K562 (cell line): ENCODE data around the gene MIEF1. TPM values are rescaled to one million over a fixed set of nuclear protein-coding genes. Genes with fewer than 3 reads are reported as not detected.

Experiments used
- ATAC-seq: fragments of 200-7000 bp; cut with Tn5 transposase; 3 replicates; pipeline ENCODE4 v1.9.1; 2020; ENCODE audit warnings: moderate library complexity
- BruUV-seq: library from RNA; stranded (reverse); fragments of 400-500 nt; replicated peaks from 2 replicates; lab custom pipeline; 2021; lab: Mats Ljungman, UMichigan
- CTCF ChIA-PET: fragments of 300-600 bp; formaldehyde crosslinking; extraction: SDS; loops from one replicate; lab custom pipeline; 2021; ENCODE audit warnings: low intra/inter-chr PET ratio; lab: Yijun Ruan, JAX
- POLR2A ChIA-PET: fragments of 300-600, 350-650 bp; sonication (Branson Sonifier 250); formaldehyde crosslinking; extraction: SDS; loops from one replicate; lab custom pipeline; 2021; ENCODE audit warnings: antibody characterized with exemption, inconsistent platforms; lab: Yijun Ruan, JAX
- DNase-seq, 4 experiments: peaks; one replicate each; pipeline versions ENCODE4 v3.0.0 to v3.0.0-alpha.2; 2011 to 2018; ENCODE audit warnings: low spot score in 3 of 4, mixed read lengths in 3 of 4; ENCODE audit errors: extremely low read depth in 1 of 4
- FAIRE-seq: peaks from 2 replicates; lab custom pipeline; 2011; peaks lifted over from hg19 to GRCh38; lab: Jason Lieb, UNC
- H2AFZ ChIP-seq: 2 replicates; pipeline ENCODE4 v1.6.0; 2011; ENCODE audit warnings: low read depth, low read length, control low read depth, inconsistent platforms
- H3K27ac ChIP-seq: fragments of 200-600 bp; 3 replicates; pipeline ENCODE4 v1.8.0; 2011; ENCODE audit warnings: low read depth, mild to moderate bottlenecking, control low read depth, inconsistent platforms, low read length, moderate library complexity, mixed read lengths; ENCODE audit errors: extremely low read depth
- H3K27me3 ChIP-seq, 2 experiments: fragments of 300-600 bp in 1 of 2; 2 replicates in 1 of 2; 3 replicates in 1 of 2; pipeline versions ENCODE4 v1.6.0 to v1.8.0; 2011; ENCODE audit warnings: inconsistent platforms in 2 of 2, low read length in 2 of 2, mild to moderate bottlenecking in 1 of 2, mixed read lengths in 1 of 2, moderate library complexity in 1 of 2; ENCODE audit not compliant: control insufficient read depth in 2 of 2, insufficient read depth in 2 of 2
- H3K36me3 ChIP-seq: fragments of 300-600 bp; 3 replicates; pipeline ENCODE4 v1.8.0; 2011; ENCODE audit warnings: mild to moderate bottlenecking, low read length, inconsistent platforms; ENCODE audit not compliant: control insufficient read depth, insufficient read depth
- H3K4me1 ChIP-seq, 2 experiments: fragments of 200-600 bp in 1 of 2; replicated peaks in 1 of 2; 2 replicates in 1 of 2; 3 replicates in 1 of 2; pipeline versions ENCODE4 v1.5.1 to v1.8.0; 2011; ENCODE audit warnings: inconsistent platforms in 2 of 2, low read length in 2 of 2, mild to moderate bottlenecking in 1 of 2, mixed read lengths in 1 of 2, moderate library complexity in 1 of 2; ENCODE audit not compliant: control insufficient read depth in 2 of 2, insufficient read depth in 2 of 2
- H3K4me2 ChIP-seq: 2 replicates; pipeline ENCODE4 v1.6.1; 2011; ENCODE audit warnings: low read length, control low read depth, inconsistent platforms, mixed read lengths; ENCODE audit not compliant: insufficient read depth
- H3K4me3 ChIP-seq: fragments of 200-600 bp; sonication (generic), shearing (Covaris generic); 2 replicates; pipeline ENCODE4 v1.5.1; 2016; ENCODE audit warnings: control low read depth, inconsistent platforms
- H3K79me2 ChIP-seq: fragments of 200-600 bp; 3 replicates; pipeline ENCODE4 v1.8.0; 2011; ENCODE audit warnings: low read length, inconsistent platforms; ENCODE audit not compliant: control insufficient read depth, insufficient read depth
- H3K9ac ChIP-seq, 2 experiments: 2 replicates each; pipeline versions ENCODE4 v1.6.0 to v1.6.1; 2011; ENCODE audit warnings: low read depth in 2 of 2, low read length in 2 of 2, control low read depth in 1 of 2, inconsistent platforms in 1 of 2, mild to moderate bottlenecking in 1 of 2, mixed read lengths in 1 of 2; ENCODE audit not compliant: insufficient read depth in 1 of 2
- H3K9me1 ChIP-seq: one replicate; pipeline ENCODE4 v1.6.0; 2011; ENCODE audit warnings: inconsistent platforms, mild to moderate bottlenecking, low read length, moderate library complexity; ENCODE audit not compliant: control insufficient read depth, insufficient read depth
- H3K9me3 ChIP-seq: replicated peaks from 2 replicates; pipeline ENCODE4 v1.5.1; 2011; ENCODE audit warnings: low read depth, low read length, inconsistent platforms; ENCODE audit not compliant: control insufficient read depth, insufficient read depth
- H4K20me1 ChIP-seq: replicated peaks from 2 replicates; pipeline ENCODE4 v1.6.1; 2011; ENCODE audit warnings: low read length, inconsistent platforms, mixed read lengths; ENCODE audit not compliant: control insufficient read depth, insufficient read depth
- HNRNPL ChIP-seq: fragments of 200-400 bp; formaldehyde crosslinking; IDR thresholded peaks from 2 replicates; pipeline ENCODE4 v1.6.1; 2017; ENCODE audit warnings: low read depth, mild to moderate bottlenecking, low read length
- PTTG1 ChIP-seq: fragments of 450-650 bp; IDR thresholded peaks from 2 replicates; pipeline ENCODE4 v1.6.1; 2016; ENCODE audit warnings: low read depth, mild to moderate bottlenecking, missing genetic modification characterization, missing compliant biosample characterization
- ZNF263 ChIP-seq: sonication (generic); formaldehyde crosslinking; IDR thresholded peaks from 2 replicates; pipeline ENCODE4 v1.8.0; 2022; ENCODE audit warnings: mild to moderate bottlenecking, missing genetic modification reagents, borderline replicate concordance
- ZNF436 ChIP-seq: fragments of 250-450, 450-650 bp; sonication (Bioruptor Pico); formaldehyde crosslinking; IDR thresholded peaks from 2 replicates; pipeline ENCODE4 v1.7.0; 2020; ENCODE audit warnings: mild to moderate bottlenecking
- ZNF695 ChIP-seq: fragments of 450-650 bp; formaldehyde crosslinking; IDR thresholded peaks from 2 replicates; pipeline ENCODE4 v1.4.0; 2020; ENCODE audit warnings: mild to moderate bottlenecking, moderate library complexity
- ZNF79 ChIP-seq: fragments of 250-450 bp; sonication (Bioruptor Pico); IDR thresholded peaks from 2 replicates; pipeline ENCODE4 v1.4.0; 2020; ENCODE audit warnings: low read depth, mild to moderate bottlenecking, moderate library complexity
- WGBS: fragments of 100-300 bp; shearing (Covaris generic); methylation state at CpG from one replicate; pipeline ENCODE4 v1.1.6; 2016; ENCODE audit warnings: low coverage, mixed read lengths; ENCODE audit not compliant: insufficient coverage; ENCODE audit errors: missing lambda C conversion rate; 5-methylcytosine and 5-hydroxymethylcytosine counted together
- in situ Hi-C: fragments of 300-500 bp; cut with MboI; formaldehyde crosslinking; loops from 4 replicates; pipeline ENCODE4 v1.15.0; 2018; ENCODE audit warnings: inconsistent platforms, mixed read lengths
- intact Hi-C: fragments of 100-400 bp; cut with micrococcal nuclease; formaldehyde crosslinking; loops from 2 replicates; pipeline ENCODE4 v1.14.2; 2022
- polyA plus RNA-seq, 8 experiments: library from polyadenylated mRNA; depleted of rRNA in 4 of 8; stranded (reverse) in 5 of 8; unstranded in 3 of 8; fragments of >200 nt; fragmentation: Nextera tagmentation in 2 of 8; fragmentation: Illumina TruSeq in 1 of 8; extraction: Ambion mirVana in 2 of 8; extraction: Trizol in 1 of 8; gene quantifications; 2 replicates each; pipeline versions ENCODE4 v1.2.1 to v1.2.3, GENCODE V29; 2011 to 2014; ENCODE audit warnings: inconsistent platforms in 1 of 8, missing spikeins in 1 of 8
- total RNA-seq, 7 experiments: library from RNA; depleted of rRNA in 6 of 7; stranded (reverse); fragments of >200 nt in 6 of 7; fragmentation: Illumina TruSeq in 2 of 7; extraction: Trizol in 2 of 7; gene quantifications; 2 replicates each; pipeline versions ENCODE4 v1.2.1 to v1.2.3, GENCODE V29; 2011 to 2021; ENCODE audit warnings: low replicate concordance in 1 of 7

Gene MIEF1
- total and polyA plus RNA-seq, 9 of the 15 experiments (the other 6 are each of a cell fraction or from before 2014, with no cell fraction given), result 10.9 to 51.8 (median 25.5) TPM

DNA sequence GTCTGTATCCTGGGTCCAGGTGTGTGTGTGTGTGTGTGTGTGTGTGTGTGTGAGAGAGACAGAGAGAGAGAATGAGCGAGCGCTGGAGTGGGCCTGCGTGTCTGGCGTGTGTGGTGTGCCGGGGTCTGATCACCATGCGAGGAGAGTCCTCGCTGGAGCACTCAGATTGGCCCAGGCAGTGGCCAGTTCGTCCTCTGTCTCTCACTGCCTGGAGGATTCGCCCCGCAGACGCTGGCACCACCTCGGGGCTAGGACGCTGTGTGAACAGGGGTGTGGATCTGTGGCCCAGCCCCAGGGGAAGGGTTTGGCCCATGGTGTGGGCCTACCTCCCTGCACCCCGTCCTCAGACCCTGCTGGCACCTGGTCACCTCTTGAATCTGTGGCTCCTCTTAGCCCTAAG is 56.9 kb downstream of the MIEF1 start:
- H3K4me1 ChIP-seq, result peaks cover 0 to 31% of the 10 kb centered on the region in 2 experiments; a peak in 3 of 5 replicates
- H4K20me1 ChIP-seq, result 0 out of 2 replicates have a peak, but pooled peaks cover 4% of the 10 kb centered on the region
- no peaks in the 10 kb centered on the region for H3K36me3 ChIP-seq
- in situ Hi-C loops, result no loop called here
- TF ChIP-seq ZNF436 (CRISPR knock-in tag), result no peak
- no peak for TF ChIP-seq PTTG1 (tag)
- peak; percentile 77 for TF ChIP-seq ZNF263 (CRISPR knock-in tag)
- TF ChIP-seq HNRNPL, result no peak
- no peak for TF ChIP-seq ZNF79 (CRISPR knock-in tag)
- no peak for TF ChIP-seq ZNF695 (CRISPR knock-in tag)
- DNase-seq (no peak), ATAC-seq (no peak), FAIRE-seq (no peak)
- CTCF ChIA-PET, result interaction anchor here (0.6 kb wide), 1 partner anchor 66 kb away, joined by 5 read pairs; no protein-coding TSS in a partner anchor
- no peak overlapping the region for H2AFZ ChIP-seq
- H3K4me3 ChIP-seq, result no peak overlapping the region
- no TSS peak for BruUV-seq
- 100% methylated on average over 3 of the region's 14 CpGs for WGBS
- H3K27me3 ChIP-seq, result no peaks in the 10 kb centered on the region
- intact Hi-C loops, result loop anchor here (5.0 kb wide), 1 partner anchor 463 kb away; no protein-coding TSS in a partner anchor
- H3K4me2 ChIP-seq, result no peak overlapping the region
- H3K9me3 ChIP-seq, result no peaks in the 10 kb centered on the region
- no peaks in the 10 kb centered on the region for H3K9me1 ChIP-seq
- no peak overlapping the region for H3K27ac ChIP-seq
- H3K79me2 ChIP-seq, result no peaks in the 10 kb centered on the region
- POLR2A ChIA-PET, result interaction anchor here (0.8 to 1.9 kb wide), 3 partner anchors 12 to 485 kb away, joined by 3 to 5 read pairs (median 3); partner anchors contain the start of gene CACNA1I
- H3K9ac ChIP-seq, result peak overlapping the region in 1 of 2 experiments; percentile 4; a peak in 1 of 4 replicates
